Neural cell (in vitro differentiated cells): ENCODE results near the gene CD300C. TPM values are rescaled to one million over a fixed set of nuclear protein-coding genes. Genes with fewer than 3 reads are reported as not detected.

Experiments used
- H2AFZ ChIP-seq: fragments of 200-600, 300-800 bp; sonication (generic), shearing (Covaris generic); 2 replicates; pipeline ENCODE4 v1.6.0; 2014; ENCODE audit warnings: low read depth, mild to moderate bottlenecking, antibody characterized with exemption, low read length, moderate library complexity
- H3F3A ChIP-seq: fragments of 200-600 bp; shearing (Covaris generic); 2 replicates; pipeline ENCODE4 v1.6.1; 2016; ENCODE audit warnings: mild to moderate bottlenecking, moderate library complexity, mixed read lengths, antibody characterized with exemption, low read length; ENCODE audit not compliant: insufficient read depth, poor library complexity, severe bottlenecking
- H3K27ac ChIP-seq: fragments of 200-600, 300-800 bp; sonication (generic), shearing (Covaris generic); 2 replicates; pipeline ENCODE4 v1.5.1; 2014; ENCODE audit warnings: mild to moderate bottlenecking, low read length, moderate library complexity
- H3K27me3 ChIP-seq: fragments of 300-800, 200-600 bp; sonication (generic), shearing (Covaris generic); 2 replicates; pipeline ENCODE4 v1.6.0; 2014; ENCODE audit warnings: mild to moderate bottlenecking, low read depth, low read length, moderate library complexity; ENCODE audit not compliant: insufficient read depth
- H3K36me3 ChIP-seq: fragments of 300-800, 200-600 bp; sonication (generic), shearing (Covaris generic); 2 replicates; pipeline ENCODE4 v1.5.1; 2014; ENCODE audit warnings: mild to moderate bottlenecking, antibody characterized with exemption, low read length, moderate library complexity; ENCODE audit not compliant: insufficient read depth
- H3K4me2 ChIP-seq: fragments of 300-800, 200-600 bp; sonication (generic), shearing (Covaris generic); 2 replicates; pipeline ENCODE4 v1.6.0; 2014; ENCODE audit warnings: mild to moderate bottlenecking, low read length
- H3K4me3 ChIP-seq: fragments of 300-800, 200-600 bp; sonication (generic), shearing (Covaris generic); 2 replicates; pipeline ENCODE4 v1.5.1; 2014; ENCODE audit warnings: mild to moderate bottlenecking, low read length, moderate library complexity
- H3K79me2 ChIP-seq: fragments of 200-600 bp; shearing (Covaris generic); replicated peaks from 2 replicates; pipeline ENCODE4 v1.6.0; 2014; ENCODE audit warnings: mild to moderate bottlenecking, low read length, moderate library complexity; ENCODE audit not compliant: insufficient read depth
- H3K9ac ChIP-seq: fragments of 300-800, 200-600 bp; sonication (generic), shearing (Covaris generic); 2 replicates; pipeline ENCODE4 v1.6.1; 2016; ENCODE audit warnings: mild to moderate bottlenecking, low read length, mixed read lengths
- H3K9me2 ChIP-seq: fragments of 200-600 bp; shearing (Covaris generic); 2 replicates; pipeline ENCODE4 v1.6.1; 2016; ENCODE audit warnings: mild to moderate bottlenecking, low read length, mixed read lengths; ENCODE audit not compliant: insufficient read depth
- H3K9me3 ChIP-seq: fragments of 200-600, 300-800 bp; sonication (generic), shearing (Covaris generic); 2 replicates; pipeline ENCODE4 v1.6.1; 2016; ENCODE audit warnings: mild to moderate bottlenecking, mixed run types, low read length, moderate library complexity, mixed read lengths
- H4K20me1 ChIP-seq: fragments of 200-600 bp; shearing (Covaris generic); 2 replicates; pipeline ENCODE4 v1.6.1; 2016; ENCODE audit warnings: mild to moderate bottlenecking, mixed run types; ENCODE audit not compliant: insufficient read depth
- CTCF ChIP-seq: fragments of 450-650 bp; IDR thresholded peaks from 2 replicates; pipeline ENCODE4 v1.5.1; 2014; ENCODE audit warnings: antibody characterized with exemption, mild to moderate bottlenecking, moderate library complexity; ENCODE audit not compliant: poor library complexity, severe bottlenecking
- EP300 ChIP-seq: fragments of 450-650 bp; conservative IDR thresholded peaks from 2 replicates; pipeline ENCODE4 v1.6.1; 2014; ENCODE audit warnings: antibody characterized with exemption, mild to moderate bottlenecking, moderate library complexity; ENCODE audit not compliant: poor library complexity, severe bottlenecking
- EZH2 ChIP-seq: fragments of 200-600, 300-800 bp; shearing (Covaris generic), sonication (generic); IDR thresholded peaks from 2 replicates; pipeline ENCODE4 v1.6.1; 2014; ENCODE audit warnings: antibody characterized with exemption, low read length, borderline replicate concordance, mild to moderate bottlenecking; ENCODE audit not compliant: insufficient read depth, poor library complexity, severe bottlenecking
- MXI1 ChIP-seq: fragments of 450-650 bp; conservative IDR thresholded peaks from 2 replicates; pipeline ENCODE4 v1.6.1; 2014; ENCODE audit warnings: antibody characterized with exemption, mild to moderate bottlenecking; ENCODE audit not compliant: poor library complexity, severe bottlenecking
- POLR2AphosphoS5 ChIP-seq: IDR thresholded peaks from 2 replicates; pipeline ENCODE4 v1.6.1; 2012
- RAD21 ChIP-seq: fragments of 450-650 bp; conservative IDR thresholded peaks from 2 replicates; pipeline ENCODE4 v1.6.1; 2014; ENCODE audit warnings: antibody characterized with exemption, mild to moderate bottlenecking, moderate library complexity
- REST ChIP-seq: IDR thresholded peaks from 2 replicates; pipeline ENCODE4 v1.6.1; 2012; ENCODE audit warnings: borderline replicate concordance
- SMC3 ChIP-seq: fragments of 450-650 bp; conservative IDR thresholded peaks from 2 replicates; pipeline ENCODE4 v1.6.1; 2014; ENCODE audit warnings: antibody characterized with exemption, mild to moderate bottlenecking, moderate library complexity; ENCODE audit not compliant: poor library complexity
- TAF1 ChIP-seq: IDR thresholded peaks from 2 replicates; pipeline ENCODE4 v1.6.1; 2012; ENCODE audit warnings: low read depth
- polyA plus RNA-seq: library from polyadenylated mRNA; depleted of rRNA; stranded (reverse); fragments of >200 nt; gene quantifications from 2 replicates; pipeline ENCODE4 v1.2.3, GENCODE V29; 2014

CD300C gene
- polyA plus RNA-seq, 1 donor from 2014 or later, result not detected

- Histone ChIP-seq H3K27me3 (no peaks in the 10 kb centered on the region), H3K36me3 (no peaks in the 10 kb centered on the region), H3K4me3 (no peak overlapping the region), H3K27ac (no peak overlapping the region), H4K20me1 (no peaks in the 10 kb centered on the region), H3K9me2 (no peaks in the 10 kb centered on the region), H3K9me3 (no peaks in the 10 kb centered on the region), H3K4me2 (no peak overlapping the region), H3K79me2 (no peaks in the 10 kb centered on the region), H2AFZ (no peak overlapping the region), H3F3A (no peaks in the 10 kb centered on the region), H3K9ac (no peak overlapping the region)
- TF ChIP-seq RAD21 (no peak), CTCF (no peak), SMC3 (no peak), REST (no peak), EZH2 (no peak), EP300 (no peak), TAF1 (no peak), POLR2AphosphoS5 (no peak), MXI1 (no peak)
These were observed 29.2 kb downstream of the CD300C start for GRCh38 chr17:74516561-74517328.

- Histone ChIP-seq H3K9me3 (no peaks in the 10 kb centered on the region), H2AFZ (no peak overlapping the region), H3K79me2 (no peaks in the 10 kb centered on the region), H3K36me3 (no peaks in the 10 kb centered on the region), H3K4me3 (no peak overlapping the region), H3K9ac (no peak overlapping the region), H3K4me2 (no peak overlapping the region), H3K9me2 (no peaks in the 10 kb centered on the region), H3K27ac (no peak overlapping the region), H3K27me3 (no peaks in the 10 kb centered on the region), H4K20me1 (no peaks in the 10 kb centered on the region), H3F3A (no peaks in the 10 kb centered on the region)
- TF ChIP-seq REST, result no peak
- TF ChIP-seq MXI1, result no peak
- TF ChIP-seq RAD21, result no peak
- no peak for TF ChIP-seq POLR2AphosphoS5
- TF ChIP-seq EP300, result no peak
- TF ChIP-seq TAF1, result no peak
- no peak for TF ChIP-seq CTCF
- no peak for TF ChIP-seq EZH2
- no peak for TF ChIP-seq SMC3
These were observed 30.0 kb downstream of the CD300C start for GRCh38 chr17:74515941-74516340.
